ENCODE data around the gene IBTK.
A peak's percentile ranks its signal among the peaks of the same experiment; 100 is the strongest.
"Not testable (repeated sequence)": the region's sequence is repeated elsewhere in the genome, so short reads cannot be mapped to it uniquely, and the experiment has no call there.

Gene IBTK

DNA sequence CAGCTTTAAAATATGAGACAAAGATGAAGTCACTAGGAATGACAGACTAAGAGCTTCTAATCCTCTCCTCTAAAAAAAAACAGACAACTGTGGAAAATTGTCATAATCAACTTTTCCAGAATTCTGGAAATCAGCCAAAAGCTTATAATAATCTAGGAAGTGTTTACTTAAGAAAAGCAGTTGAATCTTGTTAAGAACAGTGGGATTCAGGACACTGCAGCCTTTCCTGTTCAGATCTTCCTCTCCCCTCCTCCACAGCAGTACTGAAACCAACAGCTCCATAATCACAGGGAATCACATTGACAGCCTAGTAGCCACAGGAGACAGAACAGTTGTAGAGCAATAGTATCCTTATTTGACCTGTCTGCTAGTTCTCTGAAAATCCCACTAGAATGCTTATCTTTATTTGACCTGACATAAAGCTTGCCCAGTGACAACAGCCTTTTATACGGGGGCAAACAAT, 41.6 kb downstream of the IBTK start:
- in situ Hi-C loops (cut with HindIII; ENCODE audit: low sequenced_read_pairs) = no loop called here
- H3K4me3 ChIP-seq (ENCODE audit: low read depth, low read length) = no peak overlapping the region
- TF ChIP-seq, protein P1, sequence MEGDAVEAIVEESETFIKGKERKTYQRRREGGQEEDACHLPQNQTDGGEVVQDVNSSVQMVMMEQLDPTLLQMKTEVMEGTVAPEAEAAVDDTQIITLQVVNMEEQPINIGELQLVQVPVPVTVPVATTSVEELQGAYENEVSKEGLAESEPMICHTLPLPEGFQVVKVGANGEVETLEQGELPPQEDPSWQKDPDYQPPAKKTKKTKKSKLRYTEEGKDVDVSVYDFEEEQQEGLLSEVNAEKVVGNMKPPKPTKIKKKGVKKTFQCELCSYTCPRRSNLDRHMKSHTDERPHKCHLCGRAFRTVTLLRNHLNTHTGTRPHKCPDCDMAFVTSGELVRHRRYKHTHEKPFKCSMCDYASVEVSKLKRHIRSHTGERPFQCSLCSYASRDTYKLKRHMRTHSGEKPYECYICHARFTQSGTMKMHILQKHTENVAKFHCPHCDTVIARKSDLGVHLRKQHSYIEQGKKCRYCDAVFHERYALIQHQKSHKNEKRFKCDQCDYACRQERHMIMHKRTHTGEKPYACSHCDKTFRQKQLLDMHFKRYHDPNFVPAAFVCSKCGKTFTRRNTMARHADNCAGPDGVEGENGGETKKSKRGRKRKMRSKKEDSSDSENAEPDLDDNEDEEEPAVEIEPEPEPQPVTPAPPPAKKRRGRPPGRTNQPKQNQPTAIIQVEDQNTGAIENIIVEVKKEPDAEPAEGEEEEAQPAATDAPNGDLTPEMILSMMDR (IDR thresholded peaks at IDR 0.05; ENCODE audit: low read depth, low read length) = no peak
- peak; percentile 32 for DNase-seq (ENCODE audit: low read depth, low spot score)

DNA sequence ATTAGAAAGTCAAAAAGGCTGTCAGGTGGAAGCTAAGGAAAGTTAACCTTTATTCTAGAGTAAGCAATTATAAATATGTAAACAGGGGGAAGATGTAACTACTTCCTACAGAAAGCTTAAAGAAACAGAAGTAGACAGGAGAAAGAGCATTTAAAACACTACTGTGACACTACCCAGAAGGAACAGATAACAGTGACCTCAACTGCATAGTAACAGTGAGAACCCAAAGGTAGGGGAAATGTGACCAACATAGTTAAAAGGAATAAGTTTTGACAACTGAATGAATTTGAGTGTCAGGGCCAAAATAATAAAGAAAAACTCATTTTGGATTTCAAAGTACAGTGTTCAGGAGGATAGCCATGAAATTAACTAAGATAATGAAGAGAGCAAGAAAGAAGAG, 43.5 kb downstream of the IBTK start:
- TF ChIP-seq, protein P1 (IDR thresholded peaks at IDR 0.05; ENCODE audit: low read depth, low read length) = no peak
- no peak overlapping the region for H3K4me3 ChIP-seq (ENCODE audit: low read depth, low read length)
- in situ Hi-C loops (cut with HindIII; ENCODE audit: low sequenced_read_pairs) = no loop called here
- no peak for DNase-seq (ENCODE audit: low read depth, low spot score)

DNA sequence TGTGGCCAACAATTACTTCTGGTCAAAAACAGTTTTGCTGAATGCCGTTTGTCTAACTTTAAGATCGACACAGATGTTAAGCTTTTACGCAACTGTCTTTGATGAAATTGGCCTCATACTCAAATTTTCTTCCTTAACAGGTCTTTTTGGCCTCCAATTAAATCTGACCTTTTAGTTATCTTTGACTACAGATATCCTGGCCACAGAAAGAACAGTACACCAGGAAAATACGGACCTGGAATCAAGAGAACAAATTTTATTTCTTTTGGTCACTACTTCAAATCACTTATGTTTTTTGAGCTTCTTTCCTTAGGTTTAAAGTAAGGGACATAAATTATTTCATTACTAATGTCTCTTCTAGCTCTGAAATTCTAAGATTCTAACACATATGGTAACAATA, 49.8 kb downstream of the IBTK start:
- in situ Hi-C loops (cut with HindIII; ENCODE audit: low sequenced_read_pairs) = no loop called here

DNA sequence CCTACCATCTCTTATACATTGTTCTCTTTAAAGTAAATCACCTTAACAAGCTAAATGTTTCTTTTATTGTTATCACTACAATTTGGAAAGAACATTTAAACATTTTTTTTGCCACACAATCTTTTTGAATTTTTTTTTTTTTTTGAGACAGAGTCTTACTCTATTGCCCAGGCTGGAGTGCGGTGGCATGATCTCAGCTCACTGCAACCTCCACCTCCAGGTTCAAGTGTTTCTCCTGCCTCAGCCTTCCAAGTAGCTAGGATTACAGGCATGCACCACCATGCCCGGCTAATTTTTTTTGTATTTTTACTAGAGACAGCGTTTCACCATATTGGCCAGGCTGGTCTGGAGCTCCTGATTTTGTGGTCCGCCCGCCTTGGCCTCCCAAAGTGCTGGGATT, 50.3 kb downstream of the IBTK start:
- DNase-seq (ENCODE audit: low read depth, low spot score); H3K4me3 ChIP-seq (ENCODE audit: low read depth, low read length); in situ Hi-C loops (cut with HindIII; ENCODE audit: low sequenced_read_pairs): not testable (repeated sequence)

More for the DNA sequence above, 49.8 kb downstream of the IBTK start:
- TF ChIP-seq, protein P1 (IDR thresholded peaks at IDR 0.05; ENCODE audit: low read depth, low read length) = no peak
- DNase-seq (ENCODE audit: low read depth, low spot score) = no peak
- H3K4me3 ChIP-seq (ENCODE audit: low read depth, low read length) = no peak overlapping the region

DNA sequence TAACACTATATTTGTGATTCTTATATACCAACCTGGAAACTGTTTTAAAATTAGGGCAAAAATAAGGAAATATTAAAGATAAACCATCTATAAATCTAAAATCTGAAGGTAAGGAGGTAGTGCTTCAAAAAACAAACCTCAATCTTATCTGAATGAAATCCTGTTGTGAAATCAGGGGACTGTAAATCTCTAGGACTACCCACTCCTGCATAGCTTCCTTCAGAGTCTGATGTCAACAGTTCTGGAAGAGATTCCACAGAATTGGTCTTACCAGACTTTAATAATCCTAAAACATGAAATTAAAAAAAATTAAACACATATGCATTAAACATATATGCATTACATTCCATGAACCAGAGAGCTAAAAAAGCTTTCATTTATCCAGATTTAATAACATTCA, 51.4 kb downstream of the IBTK start:
- H3K4me3 ChIP-seq (ENCODE audit: low read depth, low read length) = no peak overlapping the region
- TF ChIP-seq, protein P1 (IDR thresholded peaks at IDR 0.05; ENCODE audit: low read depth, low read length) = no peak
- in situ Hi-C loops (cut with HindIII; ENCODE audit: low sequenced_read_pairs) = no loop called here
- no peak for DNase-seq (ENCODE audit: low read depth, low spot score)

DNA sequence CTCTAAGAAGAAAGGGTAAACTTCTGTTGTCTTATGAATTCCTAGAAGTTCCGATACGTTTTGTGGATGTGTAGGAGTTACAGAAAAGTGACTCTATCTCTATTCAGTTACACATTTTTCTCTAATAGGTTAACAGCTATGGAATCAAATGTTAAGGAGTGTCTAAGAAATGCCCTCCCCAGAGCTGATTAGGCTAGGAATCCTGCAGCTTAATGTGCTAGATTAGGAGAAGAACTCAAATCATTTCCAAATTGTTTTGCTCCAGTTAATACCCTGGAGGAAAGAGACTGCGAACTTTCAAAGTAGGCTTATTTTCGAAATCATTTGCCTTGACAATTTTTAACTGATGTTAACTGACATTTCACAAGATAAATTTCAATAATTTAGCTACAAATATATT, 51.9 kb downstream of the IBTK start:
- in situ Hi-C loops (cut with HindIII; ENCODE audit: low sequenced_read_pairs) = no loop called here
- H3K4me3 ChIP-seq (ENCODE audit: low read depth, low read length) = no peak overlapping the region
- TF ChIP-seq, protein P1 (IDR thresholded peaks at IDR 0.05; ENCODE audit: low read depth, low read length) = no peak
- no peak for DNase-seq (ENCODE audit: low read depth, low spot score)

DNA sequence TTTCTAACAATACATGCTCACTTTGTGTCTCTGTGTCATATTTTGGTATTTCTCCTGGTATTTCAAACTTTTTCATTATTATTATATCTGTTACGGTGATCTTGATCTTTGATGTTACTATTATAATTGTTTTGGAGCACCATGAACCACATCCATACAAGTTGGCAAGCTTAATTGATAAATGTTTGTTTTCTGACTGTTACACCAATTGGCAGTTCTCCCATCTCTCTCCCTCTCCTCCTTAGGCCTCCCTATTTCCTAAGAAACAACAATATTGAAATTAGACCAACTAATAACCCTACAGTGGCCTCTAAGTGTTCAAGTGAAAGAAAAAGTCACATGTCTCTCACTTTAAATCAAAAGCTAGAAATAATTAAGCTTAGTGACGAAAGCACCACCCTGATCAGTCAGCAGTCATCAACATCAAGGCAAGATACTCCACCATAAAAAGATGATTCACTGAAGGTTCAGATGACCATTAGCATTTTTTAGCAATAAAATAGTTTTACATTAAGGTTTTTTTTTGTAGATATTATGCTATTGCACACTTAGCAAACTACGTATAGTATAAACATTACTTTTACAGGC, 61.5 kb downstream of the IBTK start:
- H3K4me3 ChIP-seq (ENCODE audit: low read depth, low read length) = no peak overlapping the region
- TF ChIP-seq, protein P1 (IDR thresholded peaks at IDR 0.05; ENCODE audit: low read depth, low read length) = no peak
- DNase-seq (ENCODE audit: low read depth, low spot score) = peak; percentile 13
- in situ Hi-C loops (cut with HindIII; ENCODE audit: low sequenced_read_pairs) = no loop called here
